GM18861 (cell line): ENCODE measurements around the gene FHOD3.

Experiments
- ATAC-seq: cut with Tn5 transposase; IDR thresholded peaks from one replicate; pipeline ENCODE4 v1.9.1; 2021; ENCODE audit not compliant: unreplicated experiment

The FHOD3 gene

GRCh38 chr18:36321658-36322407, 24.3 kb downstream of the FHOD3 start:
- ATAC-seq = no peak

GRCh38 chr18:36322408-36322728, 24.9 kb downstream of the FHOD3 start:
- ATAC-seq = no peak

- no peak for ATAC-seq
These were observed 25.2 kb downstream of the FHOD3 start for GRCh38 chr18:36322734-36323133.

GRCh38 chr18:36323421-36323820, 25.9 kb downstream of the FHOD3 start:
- no peak for ATAC-seq

GRCh38 chr18:36325846-36326245, 28.3 kb downstream of the FHOD3 start:
- no peak for ATAC-seq

GRCh38 chr18:36326771-36327170, 29.3 kb downstream of the FHOD3 start:
- no peak for ATAC-seq

GRCh38 chr18:36327352-36328316, 30.1 kb downstream of the FHOD3 start:
- ATAC-seq = no peak

GRCh38 chr18:36328385-36328858, 30.9 kb downstream of the FHOD3 start:
- ATAC-seq = no peak

- no peak for ATAC-seq
These were observed 31.4 kb downstream of the FHOD3 start for GRCh38 chr18:36328916-36329315.

- no peak for ATAC-seq
These were observed 32.3 kb downstream of the FHOD3 start for GRCh38 chr18:36329684-36330434.

- ATAC-seq = no peak
These were observed 33.0 kb downstream of the FHOD3 start for GRCh38 chr18:36330435-36331052.

- no peak for ATAC-seq
These were observed 34.0 kb downstream of the FHOD3 start for GRCh38 chr18:36331521-36331971.

GRCh38 chr18:36333414-36333813, 35.9 kb downstream of the FHOD3 start:
- ATAC-seq = no peak

GRCh38 chr18:36334798-36335197, 37.3 kb downstream of the FHOD3 start:
- no peak for ATAC-seq

- ATAC-seq = no peak
These were observed 38.2 kb downstream of the FHOD3 start for GRCh38 chr18:36335476-36336279.

GRCh38 chr18:36337679-36338402, 40.3 kb downstream of the FHOD3 start:
- no peak for ATAC-seq

- no peak for ATAC-seq
These were observed 41.0 kb downstream of the FHOD3 start for GRCh38 chr18:36338403-36338933.

- no peak for ATAC-seq
These were observed 42.7 kb downstream of the FHOD3 start for GRCh38 chr18:36340246-36340645.

GRCh38 chr18:36341944-36342343, 44.4 kb downstream of the FHOD3 start:
- no peak for ATAC-seq
